HT1080 (cell line): ENCODE measurements around the gene ZNF789. TPM values are rescaled to one million over a fixed set of nuclear protein-coding genes. Genes with fewer than 3 reads are reported as not detected.

Experiments used
- DNase-seq: peaks from one replicate; pipeline ENCODE4 v3.0.0-alpha.2; 2015; ENCODE audit warnings: low read depth
- total RNA-seq: library from RNA; depleted of rRNA; stranded (reverse); fragments of >200 nt; shearing (Covaris generic); gene quantifications from 2 replicates; pipeline ENCODE4 v1.2.3, GENCODE V29; 2014; rRNA removed

ZNF789 gene
- total RNA-seq, 1 experiment from 2014 or later: 9.9 TPM

GRCh38 chr7:99504281-99504602 lies 31.6 kb downstream of the ZNF789 start:
- DNase-seq: no peak

- DNase-seq: peak; percentile 96
Observed at GRCh38 chr7:99504603-99505323, 32.1 kb downstream of the ZNF789 start, which contains the start of gene ZKSCAN5. TSS of gene ZKSCAN5 (plus strand) at chr7:99504662. CDS start at chr7:99506045, 1,383 bp downstream.

- DNase-seq: no peak
Observed at GRCh38 chr7:99505324-99505662, 32.6 kb downstream of the ZNF789 start.

GRCh38 chr7:99514050-99514449 lies 41.4 kb downstream of the ZNF789 start:
- DNase-seq: no peak

- no peak for DNase-seq
Observed at GRCh38 chr7:99521399-99521798, 48.7 kb downstream of the ZNF789 start.

- DNase-seq: no peak
Observed at GRCh38 chr7:99525713-99526440, 53.2 kb downstream of the ZNF789 start.

GRCh38 chr7:99531354-99531765 lies 58.7 kb downstream of the ZNF789 start:
- no peak for DNase-seq

- no peak for DNase-seq
Observed at GRCh38 chr7:99535667-99536066, 63.0 kb downstream of the ZNF789 start.

Other genes with a start within 250 kb of the ZNF789 start
- gene MYH16, start 200.1 kb upstream of the ZNF789 start, total RNA-seq: 29.6 and 30.4 TPM in 2 replicates
- gene ARPC1A, start 147.0 kb upstream of the ZNF789 start, total RNA-seq: 292 and 359 TPM in 2 replicates
- gene ARPC1B, start 98.2 kb upstream of the ZNF789 start, total RNA-seq: 308 and 360 TPM in 2 replicates
- 81.3 and 105 TPM in 2 replicates for gene PDAP1, start 64.3 kb upstream of the ZNF789 start, total RNA-seq
- gene BUD31, start 63.9 kb upstream of the ZNF789 start, total RNA-seq: 193 and 225 TPM in 2 replicates
- gene PTCD1, start 34.1 kb upstream of the ZNF789 start, total RNA-seq: 6.5 and 8.5 TPM in 2 replicates
- gene CPSF4, start 33.9 kb upstream of the ZNF789 start, total RNA-seq: 49.6 and 63.8 TPM in 2 replicates
- 648 and 1,055 TPM in 2 replicates for gene ATP5MF, start 6.7 kb upstream of the ZNF789 start, total RNA-seq
- gene ZNF394, start 27.4 kb downstream of the ZNF789 start, total RNA-seq: 26.6 and 27.0 TPM in 2 replicates
- gene ZKSCAN5, start 31.8 kb downstream of the ZNF789 start, total RNA-seq: 15.5 and 16.0 TPM in 2 replicates
- gene FAM200A, start 79.2 kb downstream of the ZNF789 start, total RNA-seq: 6.0 and 8.9 TPM in 2 replicates
- gene ZNF655, start 85.8 kb downstream of the ZNF789 start, total RNA-seq: 69.8 and 85.2 TPM in 2 replicates
- not detected in 2 replicates for gene TMEM225B, start 125.4 kb downstream of the ZNF789 start, total RNA-seq
- gene ZSCAN25, start 144.1 kb downstream of the ZNF789 start, total RNA-seq: 8.3 and 14.2 TPM in 2 replicates
- 0.18 and 0.57 TPM in 2 replicates for gene CYP3A5, start 207.1 kb downstream of the ZNF789 start, total RNA-seq